HG03135 (cell line): ENCODE data around the gene LILRA1.
"Not testable (repeated sequence)": the region's sequence is repeated elsewhere in the genome, so short reads cannot be mapped to it uniquely, and the experiment has no call there.

Experiments used
- ATAC-seq: cut with Tn5 transposase; IDR thresholded peaks from one replicate; pipeline ENCODE4 v1.9.1; 2021; ENCODE audit warnings: mild to moderate bottlenecking, moderate library complexity; ENCODE audit not compliant: unreplicated experiment

The LILRA1 gene

GRCh38 chr19:54576411-54576976, 16.9 kb upstream of the LILRA1 start:
- no peak for ATAC-seq

GRCh38 chr19:54577334-54577733, 16.1 kb upstream of the LILRA1 start:
- ATAC-seq = no peak

- not testable (repeated sequence) for ATAC-seq
Observed at GRCh38 chr19:54578268-54578667, 15.2 kb upstream of the LILRA1 start.

- no peak for ATAC-seq
Observed at GRCh38 chr19:54586397-54586796, 7.0 kb upstream of the LILRA1 start.

- no peak for ATAC-seq
Observed at GRCh38 chr19:54587026-54587425, 6.4 kb upstream of the LILRA1 start.

- ATAC-seq = not testable (repeated sequence)
Observed at GRCh38 chr19:54593931-54594626, 647 bp downstream of the LILRA1 start.

GRCh38 chr19:54594737-54595136, 1.3 kb downstream of the LILRA1 start:
- ATAC-seq = no peak

- ATAC-seq = not testable (repeated sequence)
Observed at GRCh38 chr19:54595680-54596436, 2.4 kb downstream of the LILRA1 start.

- ATAC-seq = no peak
Observed at GRCh38 chr19:54600212-54600611, 6.8 kb downstream of the LILRA1 start.

GRCh38 chr19:54606230-54606629, 12.8 kb downstream of the LILRA1 start:
- no peak for ATAC-seq

- no peak for ATAC-seq
Observed at GRCh38 chr19:54606891-54607784, 13.7 kb downstream of the LILRA1 start.

- ATAC-seq = no peak
Observed at GRCh38 chr19:54607785-54608150, 14.3 kb downstream of the LILRA1 start.

- ATAC-seq = no peak
Observed at GRCh38 chr19:54608205-54608604, 14.8 kb downstream of the LILRA1 start.

- no peak for ATAC-seq
Observed at GRCh38 chr19:54608792-54609191, 15.4 kb downstream of the LILRA1 start.

- no peak for ATAC-seq
Observed at GRCh38 chr19:54609356-54609791, 15.9 kb downstream of the LILRA1 start.

- ATAC-seq = no peak
Observed at GRCh38 chr19:54612428-54612827, 19.0 kb downstream of the LILRA1 start.

GRCh38 chr19:54614726-54615125, 21.3 kb downstream of the LILRA1 start:
- ATAC-seq = no peak

GRCh38 chr19:54616057-54616456, 22.6 kb downstream of the LILRA1 start:
- no peak for ATAC-seq

- ATAC-seq = peak; percentile 71
Observed at GRCh38 chr19:54616821-54617560, 23.6 kb downstream of the LILRA1 start.

- no peak for ATAC-seq
Observed at GRCh38 chr19:54620464-54620863, 27.0 kb downstream of the LILRA1 start.
